ENCODE results near the gene CERS1.

- no peak for TF ChIP-seq CTCF (conservative IDR thresholded peaks at IDR 0.05; ENCODE audit: low read length)
- no peak for TF ChIP-seq EZH2phosphoT487 (IDR thresholded peaks at IDR 0.05; ENCODE audit: borderline replicate concordance)
Observed at GRCh38 chr19:18897094-18898029, 1.4 kb upstream of the CERS1 start.
